GM12864 (cell line): Measurements from ENCODE around the gene ALPL.

Experiments
- DNase-seq: peaks from one replicate; pipeline ENCODE4 v3.0.0-alpha.2; 2011; ENCODE audit warnings: low read depth
- H3K4me3 ChIP-seq: 2 replicates; pipeline ENCODE4 v1.5.1; 2011; ENCODE audit warnings: mild to moderate bottlenecking, low read depth, low read length, control low read depth
- CTCF ChIP-seq: IDR thresholded peaks from 2 replicates; pipeline ENCODE4 v1.5.1; 2011; ENCODE audit warnings: low read depth, mild to moderate bottlenecking, moderate library complexity, low read length, control low read depth, inconsistent platforms; ENCODE audit errors: missing control alignments

ALPL gene

GRCh38 chr1:21626921-21627339, 117.7 kb downstream of the ALPL start:
- DNase-seq = no peak
- TF ChIP-seq CTCF = no peak
- H3K4me3 ChIP-seq = no peak overlapping the region
